ENCODE measurements around the gene ADAD2. TPM values are rescaled to one million over a fixed set of nuclear protein-coding genes. Genes with fewer than 3 reads are reported as not detected.

The ADAD2 gene
- total RNA-seq, 4 donors from 2014 or later = 1.8 TPM; not detected in 3

DNA sequence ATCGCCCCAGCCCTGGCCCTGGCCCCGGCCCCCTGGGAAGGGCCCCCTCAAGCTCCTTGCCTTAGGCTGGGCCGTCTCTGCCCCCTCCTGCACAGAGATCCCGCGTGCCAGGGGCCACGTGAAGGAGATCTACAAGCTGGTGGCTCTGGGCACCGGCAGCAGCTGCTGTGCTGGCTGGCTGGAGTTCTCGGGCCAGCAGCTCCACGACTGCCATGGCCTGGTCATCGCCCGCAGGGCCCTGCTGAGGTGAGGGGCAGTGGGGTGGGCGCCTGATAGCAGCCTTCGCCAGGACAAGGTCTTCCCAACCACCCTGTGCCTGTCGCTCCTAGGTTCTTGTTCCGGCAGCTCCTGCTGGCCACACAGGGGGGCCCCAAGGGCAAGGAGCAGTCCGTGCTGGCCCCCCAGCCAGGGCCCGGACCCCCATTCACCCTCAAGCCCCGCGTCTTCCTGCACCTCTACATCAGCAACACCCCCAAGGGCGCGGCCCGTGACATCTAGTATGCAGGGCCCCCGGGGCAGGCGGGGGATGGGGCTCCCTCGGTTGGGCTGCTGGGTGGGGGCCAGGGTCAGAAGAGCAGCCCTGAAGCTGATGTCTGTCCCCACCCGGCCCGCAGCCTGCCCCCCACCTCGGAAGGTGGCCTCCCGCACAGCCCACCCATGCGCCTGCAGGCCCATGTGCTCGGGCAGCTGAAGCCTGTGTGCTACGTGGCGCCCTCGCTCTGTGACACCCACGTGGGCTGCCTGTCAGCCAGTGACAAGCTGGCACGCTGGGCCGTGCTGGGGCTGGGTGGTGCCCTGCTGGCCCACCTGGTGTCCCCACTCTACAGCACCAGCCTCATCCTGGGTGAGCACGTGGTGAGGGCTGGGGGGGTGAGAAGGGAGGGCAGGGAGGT, 4.5 kb downstream of the ADAD2 start:
- Histone ChIP-seq H3K9me3 (no peaks in the 10 kb centered on the region), H3K4me1 (no peaks in the 10 kb centered on the region), H3K27ac (no peak overlapping the region), H3K36me3 (no peaks in the 10 kb centered on the region), H3K27me3 (no peaks in the 10 kb centered on the region), H3K4me3 (no peak overlapping the region)
- DNase-seq = no peak
- TF ChIP-seq, protein P1, sequence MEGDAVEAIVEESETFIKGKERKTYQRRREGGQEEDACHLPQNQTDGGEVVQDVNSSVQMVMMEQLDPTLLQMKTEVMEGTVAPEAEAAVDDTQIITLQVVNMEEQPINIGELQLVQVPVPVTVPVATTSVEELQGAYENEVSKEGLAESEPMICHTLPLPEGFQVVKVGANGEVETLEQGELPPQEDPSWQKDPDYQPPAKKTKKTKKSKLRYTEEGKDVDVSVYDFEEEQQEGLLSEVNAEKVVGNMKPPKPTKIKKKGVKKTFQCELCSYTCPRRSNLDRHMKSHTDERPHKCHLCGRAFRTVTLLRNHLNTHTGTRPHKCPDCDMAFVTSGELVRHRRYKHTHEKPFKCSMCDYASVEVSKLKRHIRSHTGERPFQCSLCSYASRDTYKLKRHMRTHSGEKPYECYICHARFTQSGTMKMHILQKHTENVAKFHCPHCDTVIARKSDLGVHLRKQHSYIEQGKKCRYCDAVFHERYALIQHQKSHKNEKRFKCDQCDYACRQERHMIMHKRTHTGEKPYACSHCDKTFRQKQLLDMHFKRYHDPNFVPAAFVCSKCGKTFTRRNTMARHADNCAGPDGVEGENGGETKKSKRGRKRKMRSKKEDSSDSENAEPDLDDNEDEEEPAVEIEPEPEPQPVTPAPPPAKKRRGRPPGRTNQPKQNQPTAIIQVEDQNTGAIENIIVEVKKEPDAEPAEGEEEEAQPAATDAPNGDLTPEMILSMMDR (IDR thresholded peaks at IDR 0.05) = no peak
- TF ChIP-seq POLR2A (IDR thresholded peaks at IDR 0.05) = no peak

DNA sequence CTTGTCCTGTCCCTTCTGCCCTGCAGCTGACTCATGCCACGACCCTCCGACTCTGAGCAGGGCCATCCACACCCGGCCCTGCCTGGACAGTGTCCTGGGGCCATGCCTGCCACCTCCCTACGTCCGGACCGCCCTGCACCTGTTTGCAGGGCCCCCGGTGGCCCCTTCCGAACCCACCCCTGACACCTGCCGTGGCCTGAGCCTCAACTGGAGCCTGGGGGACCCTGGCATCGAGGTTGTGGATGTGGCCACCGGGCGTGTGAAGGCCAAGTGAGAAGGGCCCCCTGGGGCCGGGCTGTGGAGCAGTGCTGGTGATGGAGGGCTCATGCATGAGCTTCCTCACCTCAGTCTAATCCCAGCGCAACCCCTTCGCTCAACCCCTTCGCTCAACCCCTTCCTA, 5.1 kb downstream of the ADAD2 start:
- Histone ChIP-seq H3K4me3 (no peak overlapping the region), H3K4me1 (no peaks in the 10 kb centered on the region), H3K27me3 (no peaks in the 10 kb centered on the region), H3K27ac (no peak overlapping the region), H3K36me3 (no peaks in the 10 kb centered on the region), H3K9me3 (no peaks in the 10 kb centered on the region)
- TF ChIP-seq, protein P1 (IDR thresholded peaks at IDR 0.05) = no peak
- no peak for TF ChIP-seq POLR2A (IDR thresholded peaks at IDR 0.05)
- DNase-seq = no peak

DNA sequence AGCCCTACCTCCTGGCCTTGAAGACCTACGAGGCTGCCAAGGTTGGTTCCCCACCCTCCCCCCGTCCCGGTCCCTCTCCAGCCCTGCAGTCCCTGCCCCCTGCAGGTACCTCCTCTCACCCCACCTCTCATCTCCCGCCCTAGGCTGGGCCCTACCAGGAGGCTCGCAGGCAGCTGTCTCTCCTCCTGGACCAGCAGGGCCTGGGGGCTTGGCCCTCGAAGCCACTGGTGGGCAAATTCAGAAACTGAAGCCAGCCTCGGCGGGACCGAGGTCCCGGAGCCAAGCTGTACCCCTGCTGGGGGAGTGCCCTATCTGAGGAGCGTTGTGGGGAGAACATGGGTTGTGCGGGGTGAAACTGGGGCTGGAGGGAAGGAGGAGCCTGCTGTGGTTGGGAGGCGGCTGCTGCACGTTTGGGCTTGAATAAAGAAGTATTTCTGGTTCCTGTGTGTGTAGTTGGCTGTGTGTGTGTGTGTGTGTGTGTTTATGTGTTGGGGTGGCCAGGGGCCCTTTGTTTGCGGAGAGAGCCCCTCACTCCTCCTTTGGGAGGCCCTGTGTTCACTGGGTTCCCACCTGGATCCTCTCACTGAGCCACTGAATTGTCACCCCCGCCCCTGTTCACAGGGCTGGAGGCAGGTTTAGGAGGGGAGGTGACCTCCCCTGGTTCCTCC, 5.9 kb downstream of the ADAD2 start:
- Histone ChIP-seq H3K4me1 (no peaks in the 10 kb centered on the region), H3K27me3 (no peaks in the 10 kb centered on the region), H3K4me3 (no peak overlapping the region), H3K9me3 (no peaks in the 10 kb centered on the region), H3K27ac (no peak overlapping the region), H3K36me3 (no peaks in the 10 kb centered on the region)
- DNase-seq = no peak
- TF ChIP-seq POLR2A (IDR thresholded peaks at IDR 0.05) = no peak
- TF ChIP-seq, protein P1 (IDR thresholded peaks at IDR 0.05) = no peak

DNA sequence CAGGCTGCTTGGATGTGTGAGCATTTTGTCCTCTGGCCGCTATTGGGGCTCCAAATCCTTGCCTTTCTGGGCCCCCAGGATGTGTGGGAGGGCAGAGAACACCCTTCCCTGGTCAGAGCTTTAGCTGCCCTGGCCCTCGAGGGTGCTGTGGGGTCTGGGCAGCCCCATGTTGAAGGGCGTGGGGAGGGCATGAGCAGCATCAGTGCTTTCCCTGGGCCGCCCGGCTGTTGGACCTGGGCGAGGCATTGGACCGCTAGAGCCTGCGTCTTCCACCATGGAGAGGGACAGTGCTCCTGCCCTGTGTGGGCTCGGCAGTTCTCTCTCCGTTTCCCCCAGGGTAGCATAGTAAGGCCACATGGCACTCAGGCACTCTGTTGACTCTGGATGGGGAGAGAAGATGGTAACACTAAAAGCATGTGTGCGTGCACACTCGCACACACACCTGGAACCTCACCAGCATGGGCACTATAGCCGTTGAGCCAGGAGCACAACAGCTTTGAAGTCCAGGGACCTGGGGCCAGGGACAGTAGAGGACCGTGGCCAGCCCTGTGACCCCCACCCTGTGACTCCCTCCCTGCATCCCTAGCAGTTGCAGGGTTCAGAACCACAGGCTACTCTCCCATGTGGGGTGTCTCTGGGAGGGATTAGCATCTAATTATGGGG, 6.6 kb downstream of the ADAD2 start:
- Histone ChIP-seq H3K4me3 (no peak overlapping the region), H3K27ac (no peak overlapping the region), H3K9me3 (no peaks in the 10 kb centered on the region), H3K27me3 (no peaks in the 10 kb centered on the region), H3K36me3 (no peaks in the 10 kb centered on the region), H3K4me1 (no peaks in the 10 kb centered on the region)
- DNase-seq = no peak
- no peak for TF ChIP-seq POLR2A (IDR thresholded peaks at IDR 0.05)
- TF ChIP-seq, protein P1 (IDR thresholded peaks at IDR 0.05) = no peak

DNA sequence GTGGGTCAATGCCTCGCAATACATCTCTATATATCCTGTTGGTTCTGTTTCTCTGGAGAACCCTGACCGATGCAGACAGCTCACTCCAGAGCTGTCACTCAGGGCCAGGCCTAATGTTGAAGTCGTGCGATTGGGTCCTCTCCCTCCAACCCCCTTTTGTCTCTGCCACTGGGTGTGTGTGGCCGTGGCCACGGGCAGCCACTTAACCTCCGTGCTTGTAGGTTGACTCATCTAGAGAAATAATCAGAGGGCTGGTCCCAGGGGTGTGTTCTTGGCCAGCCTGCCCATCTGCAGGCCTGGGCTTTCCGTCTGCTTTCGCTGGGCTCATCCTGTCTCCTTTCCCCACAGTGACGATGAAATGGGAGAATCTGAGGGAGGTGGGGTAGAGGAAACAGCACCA, 7.4 kb downstream of the ADAD2 start:
- Histone ChIP-seq H3K36me3 (no peaks in the 10 kb centered on the region), H3K4me3 (no peak overlapping the region), H3K27ac (no peak overlapping the region), H3K9me3 (no peaks in the 10 kb centered on the region), H3K27me3 (no peaks in the 10 kb centered on the region), H3K4me1 (no peaks in the 10 kb centered on the region)
- no peak for DNase-seq
- no peak for TF ChIP-seq POLR2A (IDR thresholded peaks at IDR 0.05)
- TF ChIP-seq, protein P1 (IDR thresholded peaks at IDR 0.05) = no peak
